Adrenal gland (tissue), 5 donors: ENCODE results near the gene C15orf39.

ENCODE experiments used
- POLR2A ChIP-seq, 2 donors: fragments of 450-650 bp; IDR thresholded peaks; one replicate each; pipeline ENCODE4 v1.6.1; 2017; ENCODE audit warnings: antibody characterized with exemption in 2 of 2, mild to moderate bottlenecking in 2 of 2, moderate library complexity in 1 of 2
- TF ChIP-seq, protein P1 (sequence below), 6 experiments: fragments of 450-650 bp in 4 of 6; fragments of 200-600 bp in 2 of 6; sonication (generic) in 1 of 6; IDR thresholded peaks; 1 replicate in 5 of 6; 2 replicates in 1 of 6; pipeline versions ENCODE4 v1.5.1 to v1.8.0; 2016 to 2021; ENCODE audit warnings: antibody characterized with exemption in 6 of 6, mild to moderate bottlenecking in 2 of 6, moderate library complexity in 1 of 6
- donor health status: DM: no; HTN: no; CAD: no.

DNA sequence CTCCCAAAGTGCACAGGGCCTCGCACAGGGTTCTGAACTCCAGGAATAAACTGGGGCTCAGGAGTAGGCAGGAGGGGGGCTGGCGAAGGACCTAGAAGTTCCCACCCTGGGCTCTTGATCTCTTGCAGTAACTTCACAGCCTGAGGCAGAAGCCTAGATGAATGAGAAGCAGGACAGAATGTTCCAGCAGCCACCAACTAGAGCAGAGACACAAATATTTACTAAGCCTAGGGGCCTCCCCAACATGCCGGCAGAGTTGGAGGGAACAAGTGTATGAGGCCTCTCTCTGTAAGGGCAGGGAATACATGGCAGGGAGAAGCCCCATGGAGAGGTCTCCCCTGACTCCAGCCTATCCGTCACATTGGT lies 25.3 kb upstream of the C15orf39 start:
- no peak for TF ChIP-seq POLR2A (IDR thresholded peaks at IDR 0.05)
- TF ChIP-seq, protein P1, sequence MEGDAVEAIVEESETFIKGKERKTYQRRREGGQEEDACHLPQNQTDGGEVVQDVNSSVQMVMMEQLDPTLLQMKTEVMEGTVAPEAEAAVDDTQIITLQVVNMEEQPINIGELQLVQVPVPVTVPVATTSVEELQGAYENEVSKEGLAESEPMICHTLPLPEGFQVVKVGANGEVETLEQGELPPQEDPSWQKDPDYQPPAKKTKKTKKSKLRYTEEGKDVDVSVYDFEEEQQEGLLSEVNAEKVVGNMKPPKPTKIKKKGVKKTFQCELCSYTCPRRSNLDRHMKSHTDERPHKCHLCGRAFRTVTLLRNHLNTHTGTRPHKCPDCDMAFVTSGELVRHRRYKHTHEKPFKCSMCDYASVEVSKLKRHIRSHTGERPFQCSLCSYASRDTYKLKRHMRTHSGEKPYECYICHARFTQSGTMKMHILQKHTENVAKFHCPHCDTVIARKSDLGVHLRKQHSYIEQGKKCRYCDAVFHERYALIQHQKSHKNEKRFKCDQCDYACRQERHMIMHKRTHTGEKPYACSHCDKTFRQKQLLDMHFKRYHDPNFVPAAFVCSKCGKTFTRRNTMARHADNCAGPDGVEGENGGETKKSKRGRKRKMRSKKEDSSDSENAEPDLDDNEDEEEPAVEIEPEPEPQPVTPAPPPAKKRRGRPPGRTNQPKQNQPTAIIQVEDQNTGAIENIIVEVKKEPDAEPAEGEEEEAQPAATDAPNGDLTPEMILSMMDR (IDR thresholded peaks at IDR 0.05) = no peak
